Activated naive CD4-positive, alpha-beta T cell treated with anti-CD3 and anti-CD28 coated beads, Interleukin-2, amount 10 ng/mL, durations not matched to agents 7 days and 5 days (primary cell): ENCODE results near the gene ABCF1.

Experiments
- CTCF ChIA-PET: fragments of 350-600 bp; sonication (Branson Sonifier 250); formaldehyde crosslinking; loops from one replicate; lab custom pipeline; 2021; ENCODE audit warnings: antibody characterized with exemption; lab: Charles Lee
- DNase-seq: peaks from one replicate; pipeline ENCODE4 v3.0.0-alpha.2; 2020
- H3K27ac Mint-ChIP-seq: one replicate; pipeline ENCODE4 v1.8.0; 2021; ENCODE audit warnings: mild to moderate bottlenecking, moderate library complexity, mixed read lengths
- H3K27me3 Mint-ChIP-seq: one replicate; pipeline ENCODE4 v1.8.0; 2021; ENCODE audit warnings: mild to moderate bottlenecking, mixed read lengths
- H3K36me3 Mint-ChIP-seq: one replicate; pipeline ENCODE4 v1.8.0; 2021; ENCODE audit warnings: mixed read lengths
- H3K4me1 Mint-ChIP-seq: one replicate; pipeline ENCODE4 v1.8.0; 2021; ENCODE audit warnings: mixed read lengths
- H3K4me3 Mint-ChIP-seq: one replicate; pipeline ENCODE4 v1.8.0; 2021; ENCODE audit warnings: mild to moderate bottlenecking, moderate library complexity, mixed read lengths
- H3K9me3 Mint-ChIP-seq: one replicate; pipeline ENCODE4 v1.8.0; 2021; ENCODE audit warnings: mixed read lengths

ABCF1 gene

DNA sequence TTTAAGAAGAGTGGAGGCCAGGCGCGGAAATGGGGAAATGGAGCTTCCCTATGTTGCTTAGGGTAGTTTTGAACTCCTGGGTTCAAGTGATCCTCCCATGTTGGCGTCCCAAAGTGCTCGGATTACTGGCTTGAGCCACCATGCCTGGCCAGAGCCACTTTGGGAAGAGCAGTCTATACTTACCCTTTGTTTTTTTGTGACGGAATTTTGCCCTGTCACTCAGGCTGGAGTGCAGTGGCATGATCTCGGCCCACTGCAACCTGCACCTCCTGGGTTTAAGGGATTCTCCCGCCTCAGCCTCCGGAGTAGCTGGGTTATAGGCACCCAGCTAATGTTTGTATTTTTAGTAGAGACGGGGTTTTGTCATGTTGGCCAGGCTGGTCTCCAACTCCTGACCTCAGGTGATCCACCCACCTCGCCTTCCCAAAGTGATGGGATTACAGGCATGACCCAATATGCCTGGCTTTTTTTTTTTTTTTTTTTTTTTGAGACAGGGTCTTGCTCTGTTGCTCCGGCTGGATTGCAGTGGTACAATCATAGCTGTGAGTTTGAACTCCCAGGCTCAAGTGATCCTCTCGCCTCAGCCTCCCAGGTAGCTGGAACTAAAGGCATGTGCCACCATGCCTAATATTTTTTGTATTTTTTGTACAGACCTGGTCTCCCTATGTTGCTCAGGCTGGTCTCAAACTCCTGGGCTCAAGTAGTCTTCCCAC is 27.8 kb downstream of the ABCF1 start:
- H3K4me1 Mint-ChIP-seq: peaks cover 18% of the 10 kb centered on the region
- no peak overlapping the region for H3K4me3 Mint-ChIP-seq
- CTCF ChIA-PET: interaction anchor here (1.3 to 5.2 kb wide), 8 partner anchors 13 to 132 kb away, joined by 3 to 44 read pairs (median 24); no protein-coding TSS in a partner anchor
- H3K27ac Mint-ChIP-seq: no peak overlapping the region
- H3K36me3 Mint-ChIP-seq: peaks cover 45% of the 10 kb centered on the region
- no peaks in the 10 kb centered on the region for H3K9me3 Mint-ChIP-seq
- DNase-seq: no peak
- H3K27me3 Mint-ChIP-seq: no peaks in the 10 kb centered on the region

GRCh38 chr6:30599625-30600324 is 28.5 kb downstream of the ABCF1 start:
- CTCF ChIA-PET: interaction anchor here (1.2 to 5.2 kb wide), 6 partner anchors 9 to 131 kb away, joined by 3 to 44 read pairs (median 5); no protein-coding TSS in a partner anchor
- H3K36me3 Mint-ChIP-seq: peaks cover 49% of the 10 kb centered on the region
- H3K9me3 Mint-ChIP-seq: no peaks in the 10 kb centered on the region
- H3K4me3 Mint-ChIP-seq: no peak overlapping the region
- H3K27ac Mint-ChIP-seq: no peak overlapping the region
- H3K27me3 Mint-ChIP-seq: no peaks in the 10 kb centered on the region
- DNase-seq: no peak
- H3K4me1 Mint-ChIP-seq: peaks cover 20% of the 10 kb centered on the region

DNA sequence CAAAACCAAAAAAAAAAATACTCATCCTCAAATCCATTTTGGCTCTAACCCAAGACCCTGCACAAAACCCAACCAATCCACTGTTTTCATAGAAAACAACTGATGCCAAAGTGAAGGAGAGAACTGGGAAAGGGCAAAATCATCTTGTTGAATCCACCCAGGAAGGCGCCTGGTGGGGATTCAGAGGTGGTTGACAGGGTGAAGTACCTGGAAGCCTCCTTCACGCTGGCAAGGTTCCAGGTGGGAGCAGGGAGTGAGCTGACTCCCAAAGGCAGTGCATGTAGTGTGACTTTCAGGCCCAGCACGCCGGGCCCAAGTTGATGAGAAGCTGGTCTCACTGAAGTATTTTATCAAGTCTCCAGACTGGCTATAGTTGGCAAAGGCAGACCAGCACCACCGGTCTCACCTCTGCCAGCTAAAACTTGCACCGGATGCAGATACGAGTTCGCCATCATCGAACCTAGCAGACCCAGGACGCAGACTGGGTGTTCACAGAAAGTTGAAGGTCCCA is 29.3 kb downstream of the ABCF1 start:
- no peak for DNase-seq
- Mint-ChIP-seq H3K27ac (peak overlapping the region; percentile 33), H3K36me3 (peaks cover 51% of the 10 kb centered on the region), H3K27me3 (no peaks in the 10 kb centered on the region), H3K9me3 (no peaks in the 10 kb centered on the region), H3K4me3 (no peak overlapping the region), H3K4me1 (peaks cover 23% of the 10 kb centered on the region)
- CTCF ChIA-PET: interaction anchor here (0.9 to 1.9 kb wide), 8 partner anchors 10 to 147 kb away, joined by 3 to 7 read pairs (median 4); no protein-coding TSS in a partner anchor

GRCh38 chr6:30601436-30601814 is 30.2 kb downstream of the ABCF1 start:
- Mint-ChIP-seq H3K36me3 (peaks cover 57% of the 10 kb centered on the region), H3K9me3 (no peaks in the 10 kb centered on the region), H3K27me3 (no peaks in the 10 kb centered on the region), H3K4me3 (no peak overlapping the region), H3K27ac (no peak overlapping the region), H3K4me1 (peaks cover 30% of the 10 kb centered on the region)
- CTCF ChIA-PET: interaction anchor here (0.9 to 1.3 kb wide), 4 partner anchors 12 to 148 kb away, joined by 3 to 5 read pairs (median 4); no protein-coding TSS in a partner anchor
- no peak for DNase-seq

- CTCF ChIA-PET: interaction anchor here (1.3 kb wide), 1 partner anchor 18 kb away, joined by 5 read pairs; no protein-coding TSS in a partner anchor
- Mint-ChIP-seq H3K4me3 (no peak overlapping the region), H3K27ac (no peak overlapping the region), H3K27me3 (no peaks in the 10 kb centered on the region), H3K4me1 (peaks cover 33% of the 10 kb centered on the region), H3K9me3 (no peaks in the 10 kb centered on the region), H3K36me3 (peaks cover 62% of the 10 kb centered on the region)
- no peak for DNase-seq
Observed at GRCh38 chr6:30601815-30602641, 30.8 kb downstream of the ABCF1 start.

DNA sequence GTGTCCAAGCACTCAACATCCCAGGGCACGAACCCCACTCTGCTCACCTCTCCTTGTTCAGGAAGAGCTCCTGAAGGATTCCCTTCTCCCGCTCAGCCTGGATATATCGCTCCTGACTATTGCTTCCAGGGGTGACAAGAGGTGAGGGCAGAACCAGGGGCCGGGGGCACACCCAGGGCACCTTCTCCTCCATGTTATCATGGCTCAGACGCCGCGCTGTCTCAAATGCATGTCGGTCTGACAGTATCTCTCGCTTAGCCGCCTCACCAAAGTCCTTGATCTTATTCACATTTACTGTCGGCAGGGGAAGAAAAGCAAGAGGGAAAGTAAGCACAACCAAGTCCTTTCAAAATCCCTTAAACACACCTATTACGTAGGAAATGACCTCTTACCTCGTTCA is 32.7 kb downstream of the ABCF1 start:
- H3K9me3 Mint-ChIP-seq: no peaks in the 10 kb centered on the region
- no peak overlapping the region for H3K4me3 Mint-ChIP-seq
- no peaks in the 10 kb centered on the region for H3K27me3 Mint-ChIP-seq
- H3K27ac Mint-ChIP-seq: peak overlapping the region; percentile 50
- peaks cover 40% of the 10 kb centered on the region for H3K4me1 Mint-ChIP-seq
- H3K36me3 Mint-ChIP-seq: peaks cover 70% of the 10 kb centered on the region
- CTCF ChIA-PET: no interaction called here
- no peak for DNase-seq

GRCh38 chr6:30610065-30610464 is 38.8 kb downstream of the ABCF1 start:
- Mint-ChIP-seq H3K9me3 (no peaks in the 10 kb centered on the region), H3K36me3 (peaks cover 85% of the 10 kb centered on the region), H3K27ac (peak overlapping the region; percentile 69), H3K4me1 (peaks cover 78% of the 10 kb centered on the region), H3K27me3 (no peaks in the 10 kb centered on the region), H3K4me3 (no peak overlapping the region)
- CTCF ChIA-PET: interaction anchor here (1.1 to 1.5 kb wide), 2 partner anchors 13 to 17 kb away, joined by 3 to 12 read pairs; no protein-coding TSS in a partner anchor
- no peak for DNase-seq

DNA sequence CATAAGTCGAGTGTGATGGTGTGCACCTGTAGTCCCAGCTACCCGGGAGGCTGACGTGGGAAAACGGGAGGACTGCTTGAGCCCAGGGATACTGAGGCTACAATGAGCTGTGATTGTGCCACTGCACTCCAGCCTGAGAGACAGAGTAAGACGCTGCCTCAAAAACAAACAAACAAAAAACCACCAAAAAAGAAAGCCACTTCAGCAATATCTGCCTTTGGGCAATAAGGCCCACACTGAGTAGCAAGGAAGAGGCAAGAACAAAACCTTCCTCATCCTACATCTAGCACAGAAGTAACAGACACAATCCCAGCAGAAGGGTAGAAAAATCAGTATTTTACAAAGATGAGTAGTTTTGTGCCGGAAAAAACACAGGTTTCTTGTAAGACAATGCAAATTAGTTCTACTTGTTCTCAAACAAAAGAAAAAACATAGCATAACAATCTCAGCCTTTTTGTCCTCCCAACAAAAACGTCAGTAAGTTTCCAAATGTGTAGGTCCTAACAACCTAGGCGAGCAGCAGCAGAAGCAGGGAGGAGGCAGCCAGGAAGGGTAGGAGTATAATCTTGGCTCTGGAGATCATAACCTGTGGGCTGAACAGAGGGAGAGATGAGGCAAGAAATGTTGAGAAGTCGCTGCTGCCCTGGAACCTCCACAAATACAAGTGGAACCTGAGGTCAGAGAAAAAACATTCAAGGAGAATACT is 40.1 kb downstream of the ABCF1 start:
- CTCF ChIA-PET: interaction anchor here (1.1 to 3.6 kb wide), 4 partner anchors 14 to 119 kb away, joined by 3 to 21 read pairs (median 16); no protein-coding TSS in a partner anchor
- H3K4me3 Mint-ChIP-seq: no peak overlapping the region
- no peaks in the 10 kb centered on the region for H3K27me3 Mint-ChIP-seq
- H3K36me3 Mint-ChIP-seq: peaks cover 88% of the 10 kb centered on the region
- no peaks in the 10 kb centered on the region for H3K9me3 Mint-ChIP-seq
- DNase-seq: no peak
- peak overlapping the region; percentile 49 for H3K27ac Mint-ChIP-seq
- peaks cover 69% of the 10 kb centered on the region for H3K4me1 Mint-ChIP-seq

GRCh38 chr6:30611856-30612194 is 40.6 kb downstream of the ABCF1 start:
- Mint-ChIP-seq H3K4me1 (peaks cover 66% of the 10 kb centered on the region), H3K27me3 (peaks cover under 1% of the 10 kb centered on the region), H3K36me3 (peaks cover 88% of the 10 kb centered on the region), H3K4me3 (no peak overlapping the region), H3K27ac (peak overlapping the region; percentile 49), H3K9me3 (no peaks in the 10 kb centered on the region)
- DNase-seq: no peak
- CTCF ChIA-PET: interaction anchor here (1.6 to 3.6 kb wide), 4 partner anchors 14 to 128 kb away, joined by 4 to 21 read pairs (median 12); partner anchors contain the start of gene ATAT1

- CTCF ChIA-PET: interaction anchor here (0.8 to 3.6 kb wide), 8 partner anchors 14 to 130 kb away, joined by 3 to 21 read pairs (median 6); partner anchors contain the start of genes ABCF1, ATAT1 and DHX16
- Mint-ChIP-seq H3K27ac (no peak overlapping the region), H3K36me3 (peaks cover 90% of the 10 kb centered on the region), H3K27me3 (peaks cover 5% of the 10 kb centered on the region), H3K4me1 (peaks cover 65% of the 10 kb centered on the region), H3K4me3 (no peak overlapping the region), H3K9me3 (no peaks in the 10 kb centered on the region)
- no peak for DNase-seq
Observed at GRCh38 chr6:30612213-30612612, 41.0 kb downstream of the ABCF1 start.

- Mint-ChIP-seq H3K27ac (peak overlapping the region; percentile 47), H3K4me3 (no peak overlapping the region), H3K36me3 (peaks cover 85% of the 10 kb centered on the region), H3K27me3 (peaks cover 5% of the 10 kb centered on the region), H3K4me1 (peaks cover 61% of the 10 kb centered on the region), H3K9me3 (no peaks in the 10 kb centered on the region)
- DNase-seq: no peak
- CTCF ChIA-PET: interaction anchor here (0.6 to 3.6 kb wide), 13 partner anchors 14 to 883 kb away, joined by 3 to 21 read pairs (median 5); partner anchors contain the start of genes ABCF1, ATAT1, DHX16 and PRR3
Observed at GRCh38 chr6:30612687-30613248, 41.5 kb downstream of the ABCF1 start.

- Mint-ChIP-seq H3K36me3 (peaks cover 80% of the 10 kb centered on the region), H3K4me1 (peaks cover 61% of the 10 kb centered on the region), H3K4me3 (peak overlapping the region; percentile 93), H3K27ac (peak overlapping the region; percentile 99), H3K9me3 (no peaks in the 10 kb centered on the region), H3K27me3 (peaks cover 5% of the 10 kb centered on the region)
- no peak for DNase-seq
- CTCF ChIA-PET: interaction anchor here (0.6 to 3.6 kb wide), 16 partner anchors 12 to 882 kb away, joined by 3 to 21 read pairs (median 4); partner anchors contain the start of genes ABCF1, ATAT1, DHX16 and PRR3
Observed at GRCh38 chr6:30613251-30614043, 42.2 kb downstream of the ABCF1 start.
